ENCODE measurements around the gene DYNC1H1.
"Not testable (repeated sequence)": the region's sequence is repeated elsewhere in the genome, so short reads cannot be mapped to it uniquely, and the experiment has no call there.

Gene DYNC1H1

GRCh38 chr14:102080183-102081080 is 116.1 kb downstream of the DYNC1H1 start:
- Histone ChIP-seq H2AFZ (no peak overlapping the region), H3K9me3 (ENCODE audit: control insufficient read depth, low read length) (no peaks in the 10 kb centered on the region), H3K27ac (no peak overlapping the region), H3K9ac (no peak overlapping the region), H3K36me3 (ENCODE audit: control insufficient read depth, insufficient read depth, low read length) (no peaks in the 10 kb centered on the region), H3K4me1 (peaks cover 33% of the 10 kb centered on the region), H3K27me3 (ENCODE audit: control insufficient read depth, insufficient read depth, low read length) (no peaks in the 10 kb centered on the region), H3K79me2 (peaks cover 9% of the 10 kb centered on the region), H3K4me2 (ENCODE audit: low read length) (no peak overlapping the region), H3K4me3 (ENCODE audit: low read depth, low read length) (no peak overlapping the region)
- TF ChIP-seq, protein P1, sequence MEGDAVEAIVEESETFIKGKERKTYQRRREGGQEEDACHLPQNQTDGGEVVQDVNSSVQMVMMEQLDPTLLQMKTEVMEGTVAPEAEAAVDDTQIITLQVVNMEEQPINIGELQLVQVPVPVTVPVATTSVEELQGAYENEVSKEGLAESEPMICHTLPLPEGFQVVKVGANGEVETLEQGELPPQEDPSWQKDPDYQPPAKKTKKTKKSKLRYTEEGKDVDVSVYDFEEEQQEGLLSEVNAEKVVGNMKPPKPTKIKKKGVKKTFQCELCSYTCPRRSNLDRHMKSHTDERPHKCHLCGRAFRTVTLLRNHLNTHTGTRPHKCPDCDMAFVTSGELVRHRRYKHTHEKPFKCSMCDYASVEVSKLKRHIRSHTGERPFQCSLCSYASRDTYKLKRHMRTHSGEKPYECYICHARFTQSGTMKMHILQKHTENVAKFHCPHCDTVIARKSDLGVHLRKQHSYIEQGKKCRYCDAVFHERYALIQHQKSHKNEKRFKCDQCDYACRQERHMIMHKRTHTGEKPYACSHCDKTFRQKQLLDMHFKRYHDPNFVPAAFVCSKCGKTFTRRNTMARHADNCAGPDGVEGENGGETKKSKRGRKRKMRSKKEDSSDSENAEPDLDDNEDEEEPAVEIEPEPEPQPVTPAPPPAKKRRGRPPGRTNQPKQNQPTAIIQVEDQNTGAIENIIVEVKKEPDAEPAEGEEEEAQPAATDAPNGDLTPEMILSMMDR (IDR thresholded peaks at IDR 0.05), result no peak

- Histone ChIP-seq H3K4me1 (peaks cover 33% of the 10 kb centered on the region), H3K79me2 (peaks cover 14% of the 10 kb centered on the region), H3K9ac (no peak overlapping the region), H3K27ac (no peak overlapping the region), H3K4me2 (ENCODE audit: low read length) (no peak overlapping the region), H3K9me3 (ENCODE audit: control insufficient read depth, low read length) (no peaks in the 10 kb centered on the region), H2AFZ (no peak overlapping the region), H3K36me3 (ENCODE audit: control insufficient read depth, insufficient read depth, low read length) (no peaks in the 10 kb centered on the region), H3K27me3 (ENCODE audit: control insufficient read depth, insufficient read depth, low read length) (no peaks in the 10 kb centered on the region), H3K4me3 (ENCODE audit: low read depth, low read length) (no peak overlapping the region)
- TF ChIP-seq, protein P1 (IDR thresholded peaks at IDR 0.05), result no peak
Observed at GRCh38 chr14:102081231-102082080, 117.1 kb downstream of the DYNC1H1 start.

DNA sequence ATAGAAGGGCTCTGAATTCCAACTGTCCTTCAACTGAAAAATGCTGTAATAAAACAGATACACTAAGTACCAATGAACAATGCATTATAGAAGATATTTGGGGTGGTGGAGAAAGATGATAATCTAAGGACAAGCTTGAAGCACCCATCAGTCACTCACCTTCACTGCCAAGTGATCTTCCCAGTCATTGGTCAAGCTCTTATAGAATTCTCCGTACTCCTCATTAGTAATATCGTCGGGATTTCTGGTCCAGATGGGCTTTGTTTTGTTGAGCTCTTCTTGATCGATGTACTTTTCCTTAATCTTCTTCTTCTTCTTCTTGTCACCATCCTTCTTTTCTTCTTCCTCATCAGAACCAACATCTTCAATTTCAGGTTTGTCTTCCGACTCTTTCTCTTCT is 120.1 kb downstream of the DYNC1H1 start:
- H3K36me3 ChIP-seq (ENCODE audit: control insufficient read depth, insufficient read depth, low read length); H3K27me3 ChIP-seq (ENCODE audit: control insufficient read depth, insufficient read depth, low read length); H3K9me3 ChIP-seq (ENCODE audit: control insufficient read depth, low read length); H3K9ac ChIP-seq; H3K4me3 ChIP-seq (ENCODE audit: low read depth, low read length); H3K27ac ChIP-seq; H2AFZ ChIP-seq; H3K4me2 ChIP-seq (ENCODE audit: low read length): not testable (repeated sequence)
- Histone ChIP-seq H3K79me2 (peaks cover 14% of the 10 kb centered on the region), H3K4me1 (peaks cover 33% of the 10 kb centered on the region)

DNA sequence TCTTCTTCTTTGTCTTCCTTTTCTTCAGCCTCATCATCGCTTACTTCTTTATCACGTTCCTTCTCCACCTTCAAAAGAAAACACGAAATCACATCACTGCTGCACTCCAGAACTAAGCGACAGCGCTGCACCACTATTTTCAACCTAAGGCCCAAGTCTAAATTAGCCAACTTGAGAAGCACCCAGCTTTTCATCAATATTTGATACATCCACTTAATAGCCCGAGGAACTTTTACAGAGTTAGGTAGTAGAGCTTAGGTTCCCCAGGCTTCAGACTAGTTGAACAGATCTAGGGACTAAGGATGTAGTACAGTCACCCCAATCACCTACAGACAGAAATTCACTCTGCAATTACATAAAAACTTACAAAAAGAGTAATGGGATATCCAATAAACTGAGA is 120.6 kb downstream of the DYNC1H1 start:
- Histone ChIP-seq H3K9me3 (ENCODE audit: control insufficient read depth, low read length) (no peaks in the 10 kb centered on the region), H3K4me2 (ENCODE audit: low read length) (no peak overlapping the region), H3K9ac (no peak overlapping the region), H3K4me1 (peaks cover 33% of the 10 kb centered on the region), H3K4me3 (ENCODE audit: low read depth, low read length) (peak overlapping the region; percentile 81), H3K79me2 (peaks cover 14% of the 10 kb centered on the region), H2AFZ (no peak overlapping the region), H3K36me3 (ENCODE audit: control insufficient read depth, insufficient read depth, low read length) (no peaks in the 10 kb centered on the region), H3K27ac (no peak overlapping the region), H3K27me3 (ENCODE audit: control insufficient read depth, insufficient read depth, low read length) (no peaks in the 10 kb centered on the region)
- TF ChIP-seq, protein P1 (IDR thresholded peaks at IDR 0.05), result no peak

- H3K4me2 ChIP-seq (ENCODE audit: low read length), result peak overlapping the region; percentile 84
- H3K4me3 ChIP-seq (ENCODE audit: low read depth, low read length), result peak overlapping the region; percentile 81
- TF ChIP-seq, protein P1 (IDR thresholded peaks at IDR 0.05), result no peak
- peaks cover 14% of the 10 kb centered on the region for H3K79me2 ChIP-seq
- H3K27ac ChIP-seq, result no peak overlapping the region
- no peaks in the 10 kb centered on the region for H3K27me3 ChIP-seq (ENCODE audit: control insufficient read depth, insufficient read depth, low read length)
- no peak overlapping the region for H3K9ac ChIP-seq
- H3K36me3 ChIP-seq (ENCODE audit: control insufficient read depth, insufficient read depth, low read length), result no peaks in the 10 kb centered on the region
- no peak overlapping the region for H2AFZ ChIP-seq
- H3K4me1 ChIP-seq, result peaks cover 33% of the 10 kb centered on the region
- no peaks in the 10 kb centered on the region for H3K9me3 ChIP-seq (ENCODE audit: control insufficient read depth, low read length)
Observed at GRCh38 chr14:102085488-102085887, 121.1 kb downstream of the DYNC1H1 start.
